Endothelial cell of umbilical vein (primary cell): ENCODE results near the gene TMEM108. TPM values are rescaled to one million over a fixed set of nuclear protein-coding genes. Genes with fewer than 3 reads are reported as not detected.
A peak's percentile ranks its signal among the peaks of the same experiment; 100 is the strongest.

ENCODE experiments used
- BruUV-seq: library from RNA; stranded (reverse); fragments of 400-500 nt; replicated peaks from 2 replicates; lab custom pipeline; 2021; lab: Mats Ljungman, UMichigan
- CTCF ChIA-PET: fragments of 300-600, 350-600 bp; sonication (Branson Sonifier 250); formaldehyde crosslinking; loops from one replicate; lab custom pipeline; 2021; ENCODE audit warnings: antibody characterized with exemption, inconsistent platforms; lab: Charles Lee
- POLR2A ChIA-PET: fragments of 300-600, 350-600 bp; sonication (Branson Sonifier 250); formaldehyde crosslinking; loops from one replicate; lab custom pipeline; 2021; ENCODE audit warnings: antibody characterized with exemption, inconsistent platforms; lab: Charles Lee
- DNase-seq: peaks from one replicate; pipeline ENCODE4 v3.0.0-alpha.2; 2011; ENCODE audit warnings: low read depth, low spot score
- FAIRE-seq: peaks from 2 replicates; lab custom pipeline; 2011; peaks lifted over from hg19 to GRCh38; lab: Jason Lieb, UNC
- H2AFZ ChIP-seq: 2 replicates; pipeline ENCODE4 v1.6.0; 2012; ENCODE audit warnings: low read depth, low read length, control low read depth, inconsistent platforms
- H3K27ac ChIP-seq: 2 replicates; pipeline ENCODE4 v1.5.1; 2011; ENCODE audit warnings: low read depth, mild to moderate bottlenecking, control low read depth, low read length, moderate library complexity; ENCODE audit not compliant: insufficient read depth
- H3K27me3 ChIP-seq, 2 experiments: 2 replicates each; pipeline versions ENCODE4 v1.6.0 to v1.6.1; 2011; ENCODE audit warnings: low read length in 2 of 2, mixed read lengths in 1 of 2; ENCODE audit not compliant: control insufficient read depth in 2 of 2, insufficient read depth in 2 of 2
- H3K36me3 ChIP-seq, 2 experiments: 2 replicates in 1 of 2; 3 replicates in 1 of 2; pipeline ENCODE4 v1.5.1; 2011; ENCODE audit warnings: low read length in 2 of 2, mild to moderate bottlenecking in 1 of 2, moderate library complexity in 1 of 2; ENCODE audit not compliant: control insufficient read depth in 2 of 2, insufficient read depth in 2 of 2; ENCODE audit errors: extremely low read depth in 1 of 2
- H3K4me1 ChIP-seq: 3 replicates; pipeline ENCODE4 v1.5.1; 2011; ENCODE audit warnings: mild to moderate bottlenecking, low read length; ENCODE audit not compliant: control insufficient read depth, insufficient read depth; ENCODE audit errors: extremely low read depth
- H3K4me2 ChIP-seq: 2 replicates; pipeline ENCODE4 v1.6.1; 2011; ENCODE audit warnings: low read length, control low read depth, mixed read lengths; ENCODE audit not compliant: insufficient read depth
- H3K4me3 ChIP-seq, 3 experiments: fragments of 200-600 bp in 1 of 3; sonication (generic), shearing (Covaris generic) in 1 of 3; replicated peaks in 1 of 3; 2 replicates each; pipeline ENCODE4 v1.5.1; 2011 to 2016; ENCODE audit warnings: control low read depth in 3 of 3, low read length in 3 of 3, mild to moderate bottlenecking in 2 of 3, inconsistent platforms in 1 of 3, low read depth in 1 of 3, moderate library complexity in 1 of 3; ENCODE audit not compliant: insufficient read depth in 1 of 3
- H3K79me2 ChIP-seq: 2 replicates; pipeline ENCODE4 v1.6.0; 2012; ENCODE audit warnings: low read length, inconsistent platforms; ENCODE audit not compliant: control insufficient read depth, insufficient read depth
- H3K9ac ChIP-seq: replicated peaks from 2 replicates; pipeline ENCODE3; 2011; ENCODE audit warnings: low read length, control low read depth; ENCODE audit not compliant: insufficient read depth; ENCODE audit errors: extremely low read depth
- H3K9me1 ChIP-seq: replicated peaks from 3 replicates; pipeline ENCODE4 v1.6.0; 2011; ENCODE audit warnings: mild to moderate bottlenecking, low read length; ENCODE audit not compliant: control insufficient read depth, insufficient read depth; ENCODE audit errors: extremely low read depth
- H3K9me3 ChIP-seq: replicated peaks from 2 replicates; pipeline ENCODE4 v1.5.1; 2012; ENCODE audit warnings: low read length, inconsistent platforms; ENCODE audit not compliant: control insufficient read depth, insufficient read depth
- H4K20me1 ChIP-seq: replicated peaks from 2 replicates; pipeline ENCODE3; 2011; ENCODE audit warnings: mild to moderate bottlenecking, low read length; ENCODE audit not compliant: control insufficient read depth, insufficient read depth; ENCODE audit errors: extremely low read depth
- EZH2 ChIP-seq: IDR thresholded peaks from 2 replicates; pipeline ENCODE4 v1.6.1; 2012; ENCODE audit warnings: borderline replicate concordance, low read depth, mild to moderate bottlenecking, moderate library complexity, low read length, inconsistent platforms; ENCODE audit not compliant: severe bottlenecking
- FOS ChIP-seq: IDR thresholded peaks from 2 replicates; pipeline ENCODE4 v1.6.1; 2011; ENCODE audit warnings: mild to moderate bottlenecking, low read length, moderate library complexity, borderline replicate concordance; ENCODE audit not compliant: insufficient read depth
- GATA2 ChIP-seq: IDR thresholded peaks from 2 replicates; pipeline ENCODE4 v1.7.0; 2011; ENCODE audit warnings: low read depth, mild to moderate bottlenecking, moderate library complexity, mixed read lengths, low read length; ENCODE audit not compliant: insufficient read length, insufficient read depth
- JUN ChIP-seq: IDR thresholded peaks from 2 replicates; pipeline ENCODE4 v1.6.1; 2011; ENCODE audit warnings: borderline replicate concordance, low read depth; ENCODE audit not compliant: insufficient read length, insufficient read depth
- MYC ChIP-seq: IDR thresholded peaks from one replicate; pipeline ENCODE4 v1.6.1; 2011; ENCODE audit warnings: mild to moderate bottlenecking, low read depth, low read length
- POLR2A ChIP-seq: IDR thresholded peaks from 2 replicates; pipeline ENCODE4 v1.6.1; 2012; ENCODE audit warnings: low read depth, mild to moderate bottlenecking, control low read depth, low read length
- POLR2AphosphoS5 ChIP-seq: IDR thresholded peaks from 2 replicates; pipeline ENCODE4 v1.6.1; 2012; ENCODE audit warnings: low read depth, mild to moderate bottlenecking, control low read depth, low read length, moderate library complexity; ENCODE audit not compliant: insufficient read depth
- dilution Hi-C: fragments of 300-500 bp; cut with MboI; formaldehyde crosslinking; loops from one replicate; pipeline ENCODE4 v1.15.0; 2019; ENCODE audit warnings: low sequenced_read_pairs; ENCODE audit not compliant: extremely low pct_ligation_motif_present
- intact Hi-C: fragments of 100-400 bp; cut with micrococcal nuclease; formaldehyde crosslinking; loops from one replicate; pipeline ENCODE4 v1.10.0; 2022
- polyA plus RNA-seq, 4 experiments: library from polyadenylated mRNA; depleted of rRNA in 3 of 4; stranded (reverse) in 3 of 4; unstranded in 1 of 4; fragments of >200 nt; gene quantifications; 2 replicates each; pipeline versions ENCODE4 v1.2.1 to v1.2.3, GENCODE V29; 2011 to 2012; ENCODE audit warnings: missing spikeins in 1 of 4
- total RNA-seq: library from RNA; stranded (reverse); gene quantifications from 2 replicates; pipeline ENCODE4 v1.2.3, GENCODE V29; 2021
- TF ChIP-seq, protein P1 (sequence below), 2 donors: IDR thresholded peaks; 1 replicate in 1 of 2; 2 replicates in 1 of 2; pipeline ENCODE4 v1.5.1; 2011; ENCODE audit warnings: low read length in 2 of 2, mild to moderate bottlenecking in 2 of 2, moderate library complexity in 2 of 2, control low read depth in 1 of 2, inconsistent platforms in 1 of 2, low read depth in 1 of 2; ENCODE audit not compliant: insufficient read depth in 1 of 2; ENCODE audit errors: extremely low read depth in 1 of 2
- TF ChIP-seq, protein P2 (sequence below): IDR thresholded peaks from 2 replicates; pipeline ENCODE4 v1.6.1; 2011; ENCODE audit not compliant: insufficient read depth, insufficient read length

Gene TMEM108
- total and polyA plus RNA-seq, 2 donors (not counting 3 experiments of a cell fraction or from before 2014, with no cell fraction given): 0.40 to 1.1 TPM

DNA sequence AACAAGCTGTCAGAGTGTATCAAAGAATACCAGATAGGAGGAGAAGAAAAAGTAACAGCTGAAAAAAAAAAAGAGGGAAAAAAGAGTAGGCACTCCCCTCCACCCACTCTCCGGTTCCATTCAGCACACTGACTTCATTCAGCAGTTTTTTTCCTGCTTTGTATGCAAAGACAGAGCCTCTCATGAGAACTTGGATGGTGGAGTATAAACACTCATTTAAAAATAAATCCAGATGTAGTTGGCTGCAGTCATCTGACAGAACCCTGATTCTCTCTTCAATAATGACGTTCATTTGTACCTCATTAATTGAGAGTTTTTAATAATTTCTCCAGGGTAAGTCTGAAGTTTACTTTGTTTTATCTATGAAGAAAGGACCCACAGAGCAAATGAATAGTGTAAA lies 81.0 kb downstream of the TMEM108 start:
- H3K36me3 ChIP-seq: no peaks in the 10 kb centered on the region
- H3K9me3 ChIP-seq: no peaks in the 10 kb centered on the region
- no peak overlapping the region for H3K4me2 ChIP-seq
- dilution Hi-C loops: no loop called here
- no peaks in the 10 kb centered on the region for H3K4me1 ChIP-seq
- ChIA-PET CTCF (no interaction called here), POLR2A (no interaction called here)
- no peak for TF ChIP-seq MYC
- TF ChIP-seq, protein P1, sequence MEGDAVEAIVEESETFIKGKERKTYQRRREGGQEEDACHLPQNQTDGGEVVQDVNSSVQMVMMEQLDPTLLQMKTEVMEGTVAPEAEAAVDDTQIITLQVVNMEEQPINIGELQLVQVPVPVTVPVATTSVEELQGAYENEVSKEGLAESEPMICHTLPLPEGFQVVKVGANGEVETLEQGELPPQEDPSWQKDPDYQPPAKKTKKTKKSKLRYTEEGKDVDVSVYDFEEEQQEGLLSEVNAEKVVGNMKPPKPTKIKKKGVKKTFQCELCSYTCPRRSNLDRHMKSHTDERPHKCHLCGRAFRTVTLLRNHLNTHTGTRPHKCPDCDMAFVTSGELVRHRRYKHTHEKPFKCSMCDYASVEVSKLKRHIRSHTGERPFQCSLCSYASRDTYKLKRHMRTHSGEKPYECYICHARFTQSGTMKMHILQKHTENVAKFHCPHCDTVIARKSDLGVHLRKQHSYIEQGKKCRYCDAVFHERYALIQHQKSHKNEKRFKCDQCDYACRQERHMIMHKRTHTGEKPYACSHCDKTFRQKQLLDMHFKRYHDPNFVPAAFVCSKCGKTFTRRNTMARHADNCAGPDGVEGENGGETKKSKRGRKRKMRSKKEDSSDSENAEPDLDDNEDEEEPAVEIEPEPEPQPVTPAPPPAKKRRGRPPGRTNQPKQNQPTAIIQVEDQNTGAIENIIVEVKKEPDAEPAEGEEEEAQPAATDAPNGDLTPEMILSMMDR (IDR thresholded peaks at IDR 0.05; ENCODE audit: extremely low read depth in 1 of 2, insufficient read depth in 1 of 2, low read depth in 1 of 2, low read length in 2 of 2): no peak
- FAIRE-seq (no peak), DNase-seq (no peak)
- H4K20me1 ChIP-seq: no peaks in the 10 kb centered on the region
- intact Hi-C loops: no loop called here
- peaks cover 0 to 2% of the 10 kb centered on the region in 2 experiments for H3K27me3 ChIP-seq
- BruUV-seq: no TSS peak
- H3K9me1 ChIP-seq: no peaks in the 10 kb centered on the region
- H3K9ac ChIP-seq: no peak overlapping the region
- H3K79me2 ChIP-seq: no peaks in the 10 kb centered on the region
- H2AFZ ChIP-seq: no peak overlapping the region
- no peak overlapping the region for H3K27ac ChIP-seq
- no peak overlapping the region for H3K4me3 ChIP-seq

GRCh38 chr3:133121450-133121849 lies 83.3 kb downstream of the TMEM108 start:
- no peaks in the 10 kb centered on the region for H3K9me3 ChIP-seq
- H3K4me1 ChIP-seq: no peaks in the 10 kb centered on the region
- H3K4me3 ChIP-seq: no peak overlapping the region
- no peaks in the 10 kb centered on the region for H3K36me3 ChIP-seq
- no peaks in the 10 kb centered on the region for H3K79me2 ChIP-seq
- H3K9ac ChIP-seq: no peak overlapping the region
- TF ChIP-seq MYC (no peak), GATA2 (no peak), POLR2AphosphoS5 (no peak), EZH2 (no peak), POLR2A (no peak), FOS (no peak), JUN (no peak)
- TF ChIP-seq, protein P1 (IDR thresholded peaks at IDR 0.05; ENCODE audit: extremely low read depth in 1 of 2, insufficient read depth in 1 of 2, low read depth in 1 of 2, low read length in 2 of 2): no peak
- TF ChIP-seq, protein P2, sequence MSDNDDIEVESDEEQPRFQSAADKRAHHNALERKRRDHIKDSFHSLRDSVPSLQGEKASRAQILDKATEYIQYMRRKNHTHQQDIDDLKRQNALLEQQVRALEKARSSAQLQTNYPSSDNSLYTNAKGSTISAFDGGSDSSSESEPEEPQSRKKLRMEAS: no peak
- BruUV-seq: no TSS peak
- H3K27ac ChIP-seq: no peak overlapping the region
- FAIRE-seq (peak; percentile 67), DNase-seq (peak; percentile 21)
- H3K9me1 ChIP-seq: no peaks in the 10 kb centered on the region
- no peak overlapping the region for H2AFZ ChIP-seq
- no peaks in the 10 kb centered on the region for H4K20me1 ChIP-seq
- ChIA-PET CTCF (no interaction called here), POLR2A (no interaction called here)
- dilution Hi-C loops: no loop called here
- H3K27me3 ChIP-seq: peaks cover 0 to 2% of the 10 kb centered on the region in 2 experiments
- intact Hi-C loops: no loop called here
- no peak overlapping the region for H3K4me2 ChIP-seq
